ENCODE data around the gene ELMOD1.

GRCh38 chr11:107624983-107625684, 34.2 kb downstream of the ELMOD1 start:
- TF ChIP-seq, protein P1, sequence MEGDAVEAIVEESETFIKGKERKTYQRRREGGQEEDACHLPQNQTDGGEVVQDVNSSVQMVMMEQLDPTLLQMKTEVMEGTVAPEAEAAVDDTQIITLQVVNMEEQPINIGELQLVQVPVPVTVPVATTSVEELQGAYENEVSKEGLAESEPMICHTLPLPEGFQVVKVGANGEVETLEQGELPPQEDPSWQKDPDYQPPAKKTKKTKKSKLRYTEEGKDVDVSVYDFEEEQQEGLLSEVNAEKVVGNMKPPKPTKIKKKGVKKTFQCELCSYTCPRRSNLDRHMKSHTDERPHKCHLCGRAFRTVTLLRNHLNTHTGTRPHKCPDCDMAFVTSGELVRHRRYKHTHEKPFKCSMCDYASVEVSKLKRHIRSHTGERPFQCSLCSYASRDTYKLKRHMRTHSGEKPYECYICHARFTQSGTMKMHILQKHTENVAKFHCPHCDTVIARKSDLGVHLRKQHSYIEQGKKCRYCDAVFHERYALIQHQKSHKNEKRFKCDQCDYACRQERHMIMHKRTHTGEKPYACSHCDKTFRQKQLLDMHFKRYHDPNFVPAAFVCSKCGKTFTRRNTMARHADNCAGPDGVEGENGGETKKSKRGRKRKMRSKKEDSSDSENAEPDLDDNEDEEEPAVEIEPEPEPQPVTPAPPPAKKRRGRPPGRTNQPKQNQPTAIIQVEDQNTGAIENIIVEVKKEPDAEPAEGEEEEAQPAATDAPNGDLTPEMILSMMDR (IDR thresholded peaks at IDR 0.05; ENCODE audit: extremely low read depth in 1 of 2, insufficient read depth in 1 of 2, low read depth in 1 of 2, low read length in 2 of 2), result no peak
- TF ChIP-seq JUN (IDR thresholded peaks at IDR 0.05; ENCODE audit: borderline replicate concordance, insufficient read depth, insufficient read length, low read depth), result no peak
- no peak for TF ChIP-seq POLR2A (IDR thresholded peaks at IDR 0.05; ENCODE audit: low read depth, low read length)

Data from endothelial cell of umbilical vein (primary cell).